Parathyroid adenoma (tissue), 2 donors: Measurements from ENCODE around the gene ADH1B.
"Not testable (repeated sequence)": the region's sequence is repeated elsewhere in the genome, so short reads cannot be mapped to it uniquely, and the experiment has no call there.

Experiments
- H2AFZ ChIP-seq: fragments of 300-600 bp; sonication (generic); one replicate; pipeline ENCODE4 v1.7.0; 2017; ENCODE audit warnings: antibody characterized with exemption, mild to moderate bottlenecking
- H3K27ac ChIP-seq: fragments of 300-600 bp; sonication (generic); one replicate; pipeline ENCODE4 v1.7.0; 2017
- H3K27me3 ChIP-seq: fragments of 300-600 bp; sonication (generic); one replicate; pipeline ENCODE4 v1.7.0; 2017; ENCODE audit warnings: low read length; ENCODE audit not compliant: control insufficient read depth, insufficient read depth
- H3K36me3 ChIP-seq: fragments of 300-600 bp; sonication (generic); one replicate; pipeline ENCODE4 v1.7.0; 2017; ENCODE audit warnings: low read length; ENCODE audit not compliant: control insufficient read depth, insufficient read depth
- H3K4me1 ChIP-seq: fragments of 300-600 bp; sonication (generic); one replicate; pipeline ENCODE4 v1.7.0; 2017; ENCODE audit warnings: control low read depth
- H3K4me2 ChIP-seq: fragments of 300-600 bp; sonication (generic); one replicate; pipeline ENCODE4 v1.7.0; 2017; ENCODE audit warnings: low read length
- H3K4me3 ChIP-seq: fragments of 300-600 bp; sonication (generic); one replicate; pipeline ENCODE4 v1.7.0; 2017; ENCODE audit warnings: low read depth, low read length
- H3K79me2 ChIP-seq: fragments of 300-600 bp; sonication (generic); one replicate; pipeline ENCODE4 v1.7.0; 2017; ENCODE audit warnings: control low read depth
- H3K9ac ChIP-seq: fragments of 300-600 bp; sonication (generic); one replicate; pipeline ENCODE4 v1.7.0; 2017; ENCODE audit warnings: mild to moderate bottlenecking
- H3K9me3 ChIP-seq: fragments of 300-600 bp; sonication (generic); one replicate; pipeline ENCODE4 v1.7.0; 2017; ENCODE audit warnings: low read length; ENCODE audit not compliant: control insufficient read depth
- TF ChIP-seq, protein P1 (sequence below): fragments of 300-600 bp; sonication (generic); IDR thresholded peaks from one replicate; pipeline ENCODE4 v1.7.0; 2017; ENCODE audit warnings: antibody characterized with exemption, mild to moderate bottlenecking
- donor health status: primary hyperparathyroidism.

Gene ADH1B

DNA sequence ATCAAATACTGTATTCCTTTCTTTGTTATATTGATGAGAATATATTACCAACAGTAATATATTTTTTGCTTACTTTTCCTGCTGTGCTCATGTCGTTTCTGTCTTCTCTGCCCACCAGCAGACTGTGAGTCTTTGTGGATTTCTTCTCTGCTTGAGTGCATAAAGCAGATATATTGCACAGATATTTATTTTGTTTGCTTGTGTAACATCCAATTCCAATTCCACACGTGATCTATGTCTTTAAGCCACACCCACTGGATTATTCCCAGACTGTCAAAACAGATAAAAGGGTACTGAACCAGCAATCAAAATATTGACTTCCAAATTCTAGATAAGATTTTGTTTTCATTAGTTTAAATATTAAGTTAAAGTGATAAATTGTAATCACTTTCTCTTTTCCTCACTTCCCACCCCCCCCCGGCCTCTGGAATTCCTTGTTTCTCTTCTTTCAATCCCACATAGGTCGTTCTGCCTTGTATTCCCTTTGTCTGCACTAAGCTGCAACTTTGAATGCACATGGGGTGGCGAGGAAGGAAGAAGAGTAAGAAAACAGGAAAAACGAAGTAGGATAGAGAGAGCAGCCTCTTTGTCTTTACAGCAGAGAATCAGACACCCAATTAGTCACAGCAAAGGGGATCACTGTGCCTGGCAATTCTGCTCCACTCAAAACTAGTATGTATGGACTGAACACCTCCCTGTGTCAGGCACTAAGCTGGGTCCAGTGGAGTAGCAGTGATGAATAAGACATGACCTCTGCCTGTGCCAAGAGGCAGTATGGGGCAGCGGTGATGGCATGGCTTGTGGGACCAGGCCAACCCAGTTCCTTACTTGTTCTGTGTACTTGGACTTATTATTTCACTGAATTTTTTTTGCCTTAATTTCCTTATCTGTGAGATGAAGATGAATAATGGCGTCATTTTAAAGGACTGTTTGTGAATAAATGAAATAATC lies at the start of gene ADH1B:
Gene ADH1B, minus strand, starts transcription at position 161 of the 951 bp plus-strand sequence. Its CDS starts 70 bp downstream, at position 91.
- no peaks in the 10 kb centered on the region for H3K9me3 ChIP-seq
- no peak within 1 kb of the TSS for H3K9ac ChIP-seq
- H3K36me3 ChIP-seq, result no peaks in the 10 kb centered on the region
- no peak within 1 kb of the TSS for H3K4me3 ChIP-seq
- H3K27ac ChIP-seq, result no peak within 1 kb of the TSS
- no peak within 1 kb of the TSS for H2AFZ ChIP-seq
- no peaks in the 10 kb centered on the region for H3K79me2 ChIP-seq
- H3K4me1 ChIP-seq, result no peaks in the 10 kb centered on the region
- H3K4me2 ChIP-seq, result no peak within 1 kb of the TSS
- TF ChIP-seq, protein P1, sequence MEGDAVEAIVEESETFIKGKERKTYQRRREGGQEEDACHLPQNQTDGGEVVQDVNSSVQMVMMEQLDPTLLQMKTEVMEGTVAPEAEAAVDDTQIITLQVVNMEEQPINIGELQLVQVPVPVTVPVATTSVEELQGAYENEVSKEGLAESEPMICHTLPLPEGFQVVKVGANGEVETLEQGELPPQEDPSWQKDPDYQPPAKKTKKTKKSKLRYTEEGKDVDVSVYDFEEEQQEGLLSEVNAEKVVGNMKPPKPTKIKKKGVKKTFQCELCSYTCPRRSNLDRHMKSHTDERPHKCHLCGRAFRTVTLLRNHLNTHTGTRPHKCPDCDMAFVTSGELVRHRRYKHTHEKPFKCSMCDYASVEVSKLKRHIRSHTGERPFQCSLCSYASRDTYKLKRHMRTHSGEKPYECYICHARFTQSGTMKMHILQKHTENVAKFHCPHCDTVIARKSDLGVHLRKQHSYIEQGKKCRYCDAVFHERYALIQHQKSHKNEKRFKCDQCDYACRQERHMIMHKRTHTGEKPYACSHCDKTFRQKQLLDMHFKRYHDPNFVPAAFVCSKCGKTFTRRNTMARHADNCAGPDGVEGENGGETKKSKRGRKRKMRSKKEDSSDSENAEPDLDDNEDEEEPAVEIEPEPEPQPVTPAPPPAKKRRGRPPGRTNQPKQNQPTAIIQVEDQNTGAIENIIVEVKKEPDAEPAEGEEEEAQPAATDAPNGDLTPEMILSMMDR, result no peak
- H3K27me3 ChIP-seq, result no peaks in the 10 kb centered on the region

DNA sequence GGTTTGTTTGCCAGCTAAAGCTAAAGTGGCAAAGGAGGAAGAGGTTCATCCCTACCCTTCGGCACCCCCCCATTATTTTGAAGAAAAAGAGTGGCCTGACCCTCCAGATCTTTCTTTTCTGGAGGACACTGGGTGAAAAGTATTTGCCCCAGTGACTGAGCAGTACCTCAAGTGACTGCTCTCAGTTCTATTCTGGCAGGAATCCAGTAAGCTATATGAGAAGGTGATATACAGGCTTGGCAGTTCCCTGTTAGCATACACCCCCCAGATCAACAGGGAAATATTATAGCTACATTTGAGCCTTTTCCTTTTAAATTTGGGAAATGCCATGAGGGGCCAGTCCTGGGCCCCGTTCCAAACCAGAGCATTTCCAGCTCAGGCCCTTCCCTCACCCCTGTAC lies 46.6 kb upstream of the ADH1B start:
- not testable (repeated sequence) for H3K4me1 ChIP-seq, H3K9me3 ChIP-seq, H2AFZ ChIP-seq, H3K79me2 ChIP-seq, H3K36me3 ChIP-seq, H3K4me2 ChIP-seq, H3K4me3 ChIP-seq, H3K27me3 ChIP-seq, H3K27ac ChIP-seq, H3K9ac ChIP-seq

DNA sequence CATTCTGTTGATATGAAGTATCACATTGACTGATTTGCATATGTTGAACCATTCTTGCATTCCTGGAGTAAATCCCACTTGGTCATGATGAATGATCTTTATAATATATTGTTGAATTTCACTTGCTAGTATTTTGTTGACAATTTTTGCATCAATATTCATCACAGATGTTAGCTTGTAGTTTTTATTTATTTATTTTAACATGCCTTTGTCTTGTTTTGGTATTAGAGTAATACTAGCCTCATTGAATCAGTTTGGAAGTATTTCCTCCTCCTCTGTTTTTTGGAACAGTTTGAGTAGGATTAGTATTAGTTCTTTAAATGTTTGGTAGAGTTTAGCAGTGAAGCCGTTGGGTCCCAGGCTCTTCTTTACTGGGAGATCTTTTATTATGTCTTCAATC lies 45.3 kb upstream of the ADH1B start:
- H3K4me3 ChIP-seq, result no peak overlapping the region
- H3K9me3 ChIP-seq, result no peaks in the 10 kb centered on the region
- no peaks in the 10 kb centered on the region for H3K79me2 ChIP-seq
- no peak overlapping the region for H3K27ac ChIP-seq
- H3K27me3 ChIP-seq, result no peaks in the 10 kb centered on the region
- no peaks in the 10 kb centered on the region for H3K4me1 ChIP-seq
- H3K36me3 ChIP-seq, result no peaks in the 10 kb centered on the region
- no peak overlapping the region for H3K9ac ChIP-seq
- no peak overlapping the region for H3K4me2 ChIP-seq
- TF ChIP-seq, protein P1, result no peak
- H2AFZ ChIP-seq, result no peak overlapping the region

DNA sequence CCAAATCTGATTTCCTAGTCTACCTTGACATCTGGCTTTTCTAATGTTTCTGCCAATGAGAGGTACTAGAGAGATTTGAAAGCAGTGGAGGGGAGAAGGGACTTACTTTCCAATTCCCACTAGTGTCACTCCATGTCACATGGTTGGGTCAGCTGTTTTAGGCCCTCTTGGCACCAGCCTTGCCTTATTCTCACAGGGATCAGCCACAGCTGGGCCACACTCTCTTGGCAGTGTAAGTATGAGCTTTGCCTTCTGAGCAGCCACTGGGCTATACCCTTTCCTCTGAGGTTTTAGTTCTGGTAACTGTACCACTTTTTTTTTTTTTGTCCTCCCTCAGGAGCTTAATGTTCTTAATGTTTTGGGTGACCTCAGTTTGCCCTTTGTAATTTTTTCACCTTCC lies 41.6 kb upstream of the ADH1B start:
- H3K36me3 ChIP-seq, result no peaks in the 10 kb centered on the region
- no peak overlapping the region for H3K27ac ChIP-seq
- no peaks in the 10 kb centered on the region for H3K9me3 ChIP-seq
- no peaks in the 10 kb centered on the region for H3K27me3 ChIP-seq
- no peaks in the 10 kb centered on the region for H3K79me2 ChIP-seq
- no peaks in the 10 kb centered on the region for H3K4me1 ChIP-seq
- TF ChIP-seq, protein P1, result no peak
- H3K9ac ChIP-seq, result no peak overlapping the region
- no peak overlapping the region for H2AFZ ChIP-seq
- no peak overlapping the region for H3K4me3 ChIP-seq
- H3K4me2 ChIP-seq, result no peak overlapping the region

DNA sequence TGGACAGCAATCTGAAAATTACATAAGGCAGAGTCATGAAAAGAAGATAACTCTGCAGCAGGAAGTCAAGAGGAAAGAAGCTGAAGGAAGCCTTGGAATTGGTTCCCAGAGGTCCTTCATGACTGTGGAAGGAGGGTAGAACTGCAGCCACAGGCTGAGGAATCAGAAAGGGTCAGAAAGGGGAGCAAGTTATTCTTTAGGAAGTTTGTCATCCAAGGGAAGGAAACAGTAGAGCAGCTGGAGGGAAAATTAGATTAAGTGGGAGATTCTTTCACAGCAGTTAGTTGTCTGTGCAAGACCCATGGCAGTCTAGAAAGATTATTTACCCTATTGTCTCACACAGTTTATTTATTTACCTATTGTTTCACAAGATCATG lies 40.7 kb upstream of the ADH1B start:
- no peak overlapping the region for H3K4me3 ChIP-seq
- TF ChIP-seq, protein P1, result no peak

More for the DNA sequence above, 40.7 kb upstream of the ADH1B start:
- Histone ChIP-seq H3K4me1 (no peaks in the 10 kb centered on the region), H3K4me2 (no peak overlapping the region), H3K9ac (no peak overlapping the region), H3K27ac (no peak overlapping the region), H3K79me2 (no peaks in the 10 kb centered on the region), H3K27me3 (no peaks in the 10 kb centered on the region), H2AFZ (no peak overlapping the region), H3K9me3 (no peaks in the 10 kb centered on the region), H3K36me3 (no peaks in the 10 kb centered on the region)
